ENCODE measurements around the gene TBC1D24. TPM values are rescaled to one million over a fixed set of nuclear protein-coding genes. Genes with fewer than 3 reads are reported as not detected.

The TBC1D24 gene
- 7.8 TPM for total RNA-seq

- Histone ChIP-seq H3K27me3 (ENCODE audit: control insufficient read depth in 3 of 3, insufficient read depth in 3 of 3, low read length in 3 of 3) (peaks cover 10 to 31% (median 27%) of the 10 kb centered on the region in 3 donors), H3K27ac (ENCODE audit: low read depth, low read length) (peak within 1 kb of the TSS; percentile 64), H3K9me3 (ENCODE audit: control insufficient read depth in 3 of 3, low read length in 3 of 3) (no peaks in the 10 kb centered on the region), H3K36me3 (ENCODE audit: control insufficient read depth in 3 of 3, insufficient read depth in 3 of 3, low read length in 3 of 3) (no peaks in the 10 kb centered on the region), H3K4me1 (ENCODE audit: control insufficient read depth in 3 of 3, insufficient read depth in 3 of 3, low read length in 3 of 3) (peaks cover 22 to 49% (median 32%) of the 10 kb centered on the region in 3 donors), H3K9ac (ENCODE audit: low read depth in 1 of 3, low read length in 3 of 3) (peak within 1 kb of the TSS; percentile 61 to 82 (median 79)), H3K4me3 (ENCODE audit: low read length in 3 of 3) (peak within 1 kb of the TSS; percentile 68 to 75 (median 74))
These were observed at the start of gene TBC1D24 for GRCh38 chr16:2474877-2475412. Gene TBC1D24 (plus strand): TSS chr16:2475127. CDS start chr16:2496149, 21,022 bp downstream.

- Histone ChIP-seq H3K27ac (ENCODE audit: low read depth, low read length) (no peak overlapping the region), H3K9ac (ENCODE audit: low read depth in 1 of 3, low read length in 3 of 3) (no peak overlapping the region), H3K4me1 (ENCODE audit: control insufficient read depth in 3 of 3, insufficient read depth in 3 of 3, low read length in 3 of 3) (peaks cover 13 to 18% (median 17%) of the 10 kb centered on the region in 3 donors), H3K27me3 (ENCODE audit: control insufficient read depth in 3 of 3, insufficient read depth in 3 of 3, low read length in 3 of 3) (no peaks in the 10 kb centered on the region), H3K9me3 (ENCODE audit: control insufficient read depth in 3 of 3, low read length in 3 of 3) (no peaks in the 10 kb centered on the region), H3K36me3 (ENCODE audit: control insufficient read depth in 3 of 3, insufficient read depth in 3 of 3, low read length in 3 of 3) (no peaks in the 10 kb centered on the region), H3K4me3 (ENCODE audit: low read length in 3 of 3) (no peak overlapping the region)
These were observed 49.0 kb upstream of the TBC1D24 start for GRCh38 chr16:2425825-2426430.

GRCh38 chr16:2426941-2427361 is 48.0 kb upstream of the TBC1D24 start:
- H3K9ac ChIP-seq (ENCODE audit: low read depth in 1 of 3, low read length in 3 of 3) = no peak overlapping the region
- H3K4me1 ChIP-seq (ENCODE audit: control insufficient read depth in 3 of 3, insufficient read depth in 3 of 3, low read length in 3 of 3) = peaks cover 13 to 18% (median 17%) of the 10 kb centered on the region in 3 donors
- no peaks in the 10 kb centered on the region for H3K27me3 ChIP-seq (ENCODE audit: control insufficient read depth in 3 of 3, insufficient read depth in 3 of 3, low read length in 3 of 3)
- H3K4me3 ChIP-seq (ENCODE audit: low read length in 3 of 3) = no peak overlapping the region
- H3K9me3 ChIP-seq (ENCODE audit: control insufficient read depth in 3 of 3, low read length in 3 of 3) = no peaks in the 10 kb centered on the region
- no peaks in the 10 kb centered on the region for H3K36me3 ChIP-seq (ENCODE audit: control insufficient read depth in 3 of 3, insufficient read depth in 3 of 3, low read length in 3 of 3)
- no peak overlapping the region for H3K27ac ChIP-seq (ENCODE audit: low read depth, low read length)

GRCh38 chr16:2427526-2427925 is 47.4 kb upstream of the TBC1D24 start:
- Histone ChIP-seq H3K36me3 (ENCODE audit: control insufficient read depth in 3 of 3, insufficient read depth in 3 of 3, low read length in 3 of 3) (peaks cover 0 to 5% (median 4%) of the 10 kb centered on the region in 3 donors), H3K27ac (ENCODE audit: low read depth, low read length) (no peak overlapping the region), H3K9ac (ENCODE audit: low read depth in 1 of 3, low read length in 3 of 3) (no peak overlapping the region), H3K4me3 (ENCODE audit: low read length in 3 of 3) (no peak overlapping the region), H3K27me3 (ENCODE audit: control insufficient read depth in 3 of 3, insufficient read depth in 3 of 3, low read length in 3 of 3) (no peaks in the 10 kb centered on the region), H3K9me3 (ENCODE audit: control insufficient read depth in 3 of 3, low read length in 3 of 3) (no peaks in the 10 kb centered on the region), H3K4me1 (ENCODE audit: control insufficient read depth in 3 of 3, insufficient read depth in 3 of 3, low read length in 3 of 3) (peaks cover 13 to 18% (median 17%) of the 10 kb centered on the region in 3 donors)

GRCh38 chr16:2428051-2428783 is 46.7 kb upstream of the TBC1D24 start:
- Histone ChIP-seq H3K27ac (ENCODE audit: low read depth, low read length) (no peak overlapping the region), H3K36me3 (ENCODE audit: control insufficient read depth in 3 of 3, insufficient read depth in 3 of 3, low read length in 3 of 3) (peaks cover 7 to 11% (median 8%) of the 10 kb centered on the region in 3 donors), H3K9me3 (ENCODE audit: control insufficient read depth in 3 of 3, low read length in 3 of 3) (no peaks in the 10 kb centered on the region), H3K4me1 (ENCODE audit: control insufficient read depth in 3 of 3, insufficient read depth in 3 of 3, low read length in 3 of 3) (peaks cover 13 to 17% (median 16%) of the 10 kb centered on the region in 3 donors), H3K27me3 (ENCODE audit: control insufficient read depth in 3 of 3, insufficient read depth in 3 of 3, low read length in 3 of 3) (no peaks in the 10 kb centered on the region), H3K9ac (ENCODE audit: low read depth in 1 of 3, low read length in 3 of 3) (peak overlapping the region; percentile 61 to 85 (median 74)), H3K4me3 (ENCODE audit: low read length in 3 of 3) (peak overlapping the region; percentile 65 to 93 (median 87))

- Histone ChIP-seq H3K4me1 (ENCODE audit: control insufficient read depth in 3 of 3, insufficient read depth in 3 of 3, low read length in 3 of 3) (peaks cover 13 to 17% (median 16%) of the 10 kb centered on the region in 3 donors), H3K4me3 (ENCODE audit: low read length in 3 of 3) (peak overlapping the region; percentile 65 to 93 (median 87)), H3K36me3 (ENCODE audit: control insufficient read depth in 3 of 3, insufficient read depth in 3 of 3, low read length in 3 of 3) (peaks cover 8 to 11% (median 9%) of the 10 kb centered on the region in 3 donors), H3K27ac (ENCODE audit: low read depth, low read length) (no peak overlapping the region), H3K9ac (ENCODE audit: low read depth in 1 of 3, low read length in 3 of 3) (peak overlapping the region; percentile 61 to 85 (median 74)), H3K9me3 (ENCODE audit: control insufficient read depth in 3 of 3, low read length in 3 of 3) (no peaks in the 10 kb centered on the region), H3K27me3 (ENCODE audit: control insufficient read depth in 3 of 3, insufficient read depth in 3 of 3, low read length in 3 of 3) (no peaks in the 10 kb centered on the region)
These were observed 46.2 kb upstream of the TBC1D24 start for GRCh38 chr16:2428784-2429033.

- Histone ChIP-seq H3K27me3 (ENCODE audit: control insufficient read depth in 3 of 3, insufficient read depth in 3 of 3, low read length in 3 of 3) (no peaks in the 10 kb centered on the region), H3K36me3 (ENCODE audit: control insufficient read depth in 3 of 3, insufficient read depth in 3 of 3, low read length in 3 of 3) (peaks cover 8 to 11% (median 9%) of the 10 kb centered on the region in 3 donors), H3K4me1 (ENCODE audit: control insufficient read depth in 3 of 3, insufficient read depth in 3 of 3, low read length in 3 of 3) (peaks cover 13 to 17% (median 16%) of the 10 kb centered on the region in 3 donors), H3K4me3 (ENCODE audit: low read length in 3 of 3) (peak within 1 kb of the TSS; percentile 71 to 93 (median 87)), H3K27ac (ENCODE audit: low read depth, low read length) (no peak within 1 kb of the TSS), H3K9ac (ENCODE audit: low read depth in 1 of 3, low read length in 3 of 3) (peak within 1 kb of the TSS; percentile 63 to 85 (median 77)), H3K9me3 (ENCODE audit: control insufficient read depth in 3 of 3, low read length in 3 of 3) (no peaks in the 10 kb centered on the region)
These were observed 45.7 kb upstream of the TBC1D24 start, which contains the start of gene CCNF for GRCh38 chr16:2429034-2429770. Gene CCNF (plus strand): TSS chr16:2429447. CDS start chr16:2429482, 35 bp downstream.

- Histone ChIP-seq H3K27ac (ENCODE audit: low read depth, low read length) (no peak overlapping the region), H3K36me3 (ENCODE audit: control insufficient read depth in 3 of 3, insufficient read depth in 3 of 3, low read length in 3 of 3) (peaks cover 8 to 11% (median 9%) of the 10 kb centered on the region in 3 donors), H3K4me1 (ENCODE audit: control insufficient read depth in 3 of 3, insufficient read depth in 3 of 3, low read length in 3 of 3) (peaks cover 13 to 17% (median 16%) of the 10 kb centered on the region in 3 donors), H3K9me3 (ENCODE audit: control insufficient read depth in 3 of 3, low read length in 3 of 3) (no peaks in the 10 kb centered on the region), H3K9ac (ENCODE audit: low read depth in 1 of 3, low read length in 3 of 3) (peak overlapping the region; percentile 63 to 83 (median 77)), H3K4me3 (ENCODE audit: low read length in 3 of 3) (peak overlapping the region; percentile 71 to 77 (median 73)), H3K27me3 (ENCODE audit: control insufficient read depth in 3 of 3, insufficient read depth in 3 of 3, low read length in 3 of 3) (no peaks in the 10 kb centered on the region)
These were observed 44.9 kb upstream of the TBC1D24 start for GRCh38 chr16:2429771-2430663.

- Histone ChIP-seq H3K9me3 (ENCODE audit: control insufficient read depth in 3 of 3, low read length in 3 of 3) (no peaks in the 10 kb centered on the region), H3K4me3 (ENCODE audit: low read length in 3 of 3) (no peak overlapping the region), H3K36me3 (ENCODE audit: control insufficient read depth in 3 of 3, insufficient read depth in 3 of 3, low read length in 3 of 3) (peaks cover 9 to 22% (median 12%) of the 10 kb centered on the region in 3 donors)
These were observed 42.6 kb upstream of the TBC1D24 start for GRCh38 chr16:2432286-2432685.

More at GRCh38 chr16:2432286-2432685, 42.6 kb upstream of the TBC1D24 start:
- no peaks in the 10 kb centered on the region for H3K27me3 ChIP-seq (ENCODE audit: control insufficient read depth in 3 of 3, insufficient read depth in 3 of 3, low read length in 3 of 3)
- H3K9ac ChIP-seq (ENCODE audit: low read depth in 1 of 3, low read length in 3 of 3) = no peak overlapping the region
- H3K27ac ChIP-seq (ENCODE audit: low read depth, low read length) = no peak overlapping the region
- peaks cover 13 to 17% (median 16%) of the 10 kb centered on the region in 3 donors for H3K4me1 ChIP-seq (ENCODE audit: control insufficient read depth in 3 of 3, insufficient read depth in 3 of 3, low read length in 3 of 3)

Measured in skeletal muscle tissue (tissue), 4 donors.